WTC11 (cell line): ENCODE results near the gene GDPD3. TPM values are rescaled to one million over a fixed set of nuclear protein-coding genes. Genes with fewer than 3 reads are reported as not detected.

Experiments used
- ATAC-seq: fragments of 200-7000 bp; cut with Tn5 transposase; 2 replicates; pipeline ENCODE4 v1.10.0; 2021; ENCODE audit warnings: mild to moderate bottlenecking, moderate library complexity
- CTCF ChIA-PET: fragments of 300-600 bp; sonication (Branson Sonifier 250); formaldehyde crosslinking; loops from one replicate; lab custom pipeline; 2021; ENCODE audit warnings: antibody characterized with exemption; lab: Charles Lee
- POLR2A ChIA-PET: fragments of 350-600 bp; sonication (Branson Sonifier 250); formaldehyde crosslinking; loops from one replicate; lab custom pipeline; 2021; ENCODE audit warnings: antibody characterized with exemption; lab: Charles Lee
- DNase-seq: peaks from one replicate; pipeline ENCODE4 v3.0.0; 2021; ENCODE audit warnings: low spot score
- H3K27ac Mint-ChIP-seq: 2 replicates; pipeline ENCODE4 v1.8.0; 2021; ENCODE audit warnings: mixed read lengths
- H3K27me3 Mint-ChIP-seq: 2 replicates; pipeline ENCODE4 v1.8.0; 2021; ENCODE audit warnings: low read depth, mild to moderate bottlenecking, moderate library complexity, mixed read lengths
- H3K36me3 Mint-ChIP-seq: 2 replicates; pipeline ENCODE4 v1.8.0; 2021; ENCODE audit warnings: mixed read lengths
- H3K4me1 Mint-ChIP-seq: 2 replicates; pipeline ENCODE4 v1.8.0; 2022; ENCODE audit warnings: mixed read lengths
- H3K4me3 Mint-ChIP-seq: 2 replicates; pipeline ENCODE4 v1.8.0; 2021; ENCODE audit warnings: mild to moderate bottlenecking, moderate library complexity, mixed read lengths
- H3K9me3 Mint-ChIP-seq: 2 replicates; pipeline ENCODE4 v1.8.0; 2021; ENCODE audit warnings: mixed read lengths
- CREM ChIP-seq: sonication (generic); formaldehyde crosslinking; IDR thresholded peaks from 2 replicates; pipeline ENCODE4 v1.8.1; 2022; ENCODE audit warnings: mild to moderate bottlenecking, missing genetic modification reagents, moderate library complexity
- FOXP1 ChIP-seq: sonication (generic); formaldehyde crosslinking; IDR thresholded peaks from 2 replicates; pipeline ENCODE4 v1.8.0; 2022; ENCODE audit warnings: missing genetic modification reagents, mild to moderate bottlenecking, moderate library complexity, borderline replicate concordance
- MXD4 ChIP-seq: fragments of 250-450 bp; sonication (Bioruptor Pico); IDR thresholded peaks from 2 replicates; pipeline ENCODE4 v1.8.0; 2021; ENCODE audit warnings: mild to moderate bottlenecking, moderate library complexity, borderline replicate concordance
- NFATC4 ChIP-seq: fragments of 250-450 bp; sonication (Bioruptor Pico); IDR thresholded peaks from 2 replicates; pipeline ENCODE4 v1.9.0; 2021; ENCODE audit warnings: mild to moderate bottlenecking
- NFE2L1 ChIP-seq: sonication (generic); formaldehyde crosslinking; IDR thresholded peaks from 2 replicates; pipeline ENCODE4 v1.8.1; 2023; ENCODE audit warnings: missing genetic modification reagents
- NFYB ChIP-seq: sonication (generic); formaldehyde crosslinking; conservative IDR thresholded peaks from 2 replicates; pipeline ENCODE4 v1.8.0; 2022; ENCODE audit warnings: low read depth, missing genetic modification reagents
- NR2C2 ChIP-seq: sonication (generic); formaldehyde crosslinking; IDR thresholded peaks from 2 replicates; pipeline ENCODE4 v1.8.0; 2022; ENCODE audit warnings: mild to moderate bottlenecking, missing genetic modification reagents
- OVOL2 ChIP-seq: fragments of 250-450 bp; sonication (Bioruptor Pico); IDR thresholded peaks from 2 replicates; pipeline ENCODE4 v1.9.0; 2021; ENCODE audit warnings: mild to moderate bottlenecking, borderline replicate concordance
- RELA ChIP-seq: sonication (generic); formaldehyde crosslinking; IDR thresholded peaks from 2 replicates; pipeline ENCODE4 v1.8.1; 2022; ENCODE audit warnings: missing genetic modification reagents, mild to moderate bottlenecking, borderline replicate concordance
- RORB ChIP-seq: fragments of 250-450 bp; sonication (Bioruptor Pico); IDR thresholded peaks from 2 replicates; pipeline ENCODE4 v1.9.0; 2021; ENCODE audit warnings: mild to moderate bottlenecking
- SP1 ChIP-seq: sonication (generic); formaldehyde crosslinking; conservative IDR thresholded peaks from 2 replicates; pipeline ENCODE4 v1.8.1; 2022; ENCODE audit warnings: missing genetic modification reagents
- TCF7 ChIP-seq: sonication (generic); formaldehyde crosslinking; IDR thresholded peaks from 2 replicates; pipeline ENCODE4 v1.8.0; 2022; ENCODE audit warnings: mild to moderate bottlenecking, low read depth, missing genetic modification reagents, moderate library complexity
- TEAD1 ChIP-seq: sonication (generic); formaldehyde crosslinking; IDR thresholded peaks from 2 replicates; pipeline ENCODE4 v1.8.0; 2022; ENCODE audit warnings: mild to moderate bottlenecking, missing genetic modification reagents
- ZBTB21 ChIP-seq: sonication (generic); formaldehyde crosslinking; IDR thresholded peaks from 2 replicates; pipeline ENCODE4 v1.8.1; 2023; ENCODE audit warnings: mild to moderate bottlenecking, missing genetic modification reagents, borderline replicate concordance
- ZNF121 ChIP-seq: sonication (generic); formaldehyde crosslinking; IDR thresholded peaks from 2 replicates; pipeline ENCODE4 v1.8.0; 2023; ENCODE audit warnings: missing genetic modification reagents
- ZNF138 ChIP-seq: sonication (generic); formaldehyde crosslinking; conservative IDR thresholded peaks from 2 replicates; pipeline ENCODE4 v1.8.1; 2022; ENCODE audit warnings: mild to moderate bottlenecking, moderate library complexity, missing genetic modification reagents
- ZNF219 ChIP-seq: sonication (generic); formaldehyde crosslinking; IDR thresholded peaks from 2 replicates; pipeline ENCODE4 v1.8.0; 2023; ENCODE audit warnings: missing genetic modification reagents, mild to moderate bottlenecking, borderline replicate concordance
- ZNF232 ChIP-seq: sonication (generic); formaldehyde crosslinking; IDR thresholded peaks from 2 replicates; pipeline ENCODE4 v1.8.0; 2022; ENCODE audit warnings: mild to moderate bottlenecking, missing genetic modification reagents
- ZNF671 ChIP-seq: fragments of 250-450 bp; sonication (Bioruptor Pico); IDR thresholded peaks from 2 replicates; pipeline ENCODE4 v1.8.0; 2021; ENCODE audit warnings: mild to moderate bottlenecking
- total RNA-seq: library from RNA; stranded (reverse); gene quantifications from 3 replicates; pipeline ENCODE4 v1.2.3, GENCODE V29; 2021
- TF ChIP-seq, protein P1 (sequence below): sonication (generic); formaldehyde crosslinking; IDR thresholded peaks from 2 replicates; pipeline ENCODE4 v1.8.1; 2023; ENCODE audit warnings: mild to moderate bottlenecking, missing genetic modification reagents, moderate library complexity
- TF ChIP-seq, protein P2 (sequence below): sonication (generic); formaldehyde crosslinking; conservative IDR thresholded peaks from 2 replicates; pipeline ENCODE4 v1.8.1; 2022; ENCODE audit warnings: mild to moderate bottlenecking, missing genetic modification reagents
- TF ChIP-seq, protein P3 (sequence below): sonication (generic); formaldehyde crosslinking; IDR thresholded peaks from 2 replicates; pipeline ENCODE4 v1.8.1; 2023; ENCODE audit warnings: mild to moderate bottlenecking, missing genetic modification reagents, borderline replicate concordance
- TF ChIP-seq, protein P4 (sequence below): sonication (generic); formaldehyde crosslinking; IDR thresholded peaks from 2 replicates; pipeline ENCODE4 v1.8.0; 2022; ENCODE audit warnings: mild to moderate bottlenecking, missing genetic modification reagents
- TF ChIP-seq, protein P5 (sequence below): sonication (generic); formaldehyde crosslinking; IDR thresholded peaks from 2 replicates; pipeline ENCODE4 v1.8.1; 2023; ENCODE audit warnings: mild to moderate bottlenecking, moderate library complexity, missing genetic modification reagents
- TF ChIP-seq, protein P6 (sequence below): fragments of 250-450 bp; sonication (Bioruptor Pico); IDR thresholded peaks from 2 replicates; pipeline ENCODE4 v2.1.2; 2022; ENCODE audit warnings: mild to moderate bottlenecking, moderate library complexity

Gene GDPD3
- total RNA-seq, 1 experiment from 2014 or later, result 2.5 TPM

DNA sequence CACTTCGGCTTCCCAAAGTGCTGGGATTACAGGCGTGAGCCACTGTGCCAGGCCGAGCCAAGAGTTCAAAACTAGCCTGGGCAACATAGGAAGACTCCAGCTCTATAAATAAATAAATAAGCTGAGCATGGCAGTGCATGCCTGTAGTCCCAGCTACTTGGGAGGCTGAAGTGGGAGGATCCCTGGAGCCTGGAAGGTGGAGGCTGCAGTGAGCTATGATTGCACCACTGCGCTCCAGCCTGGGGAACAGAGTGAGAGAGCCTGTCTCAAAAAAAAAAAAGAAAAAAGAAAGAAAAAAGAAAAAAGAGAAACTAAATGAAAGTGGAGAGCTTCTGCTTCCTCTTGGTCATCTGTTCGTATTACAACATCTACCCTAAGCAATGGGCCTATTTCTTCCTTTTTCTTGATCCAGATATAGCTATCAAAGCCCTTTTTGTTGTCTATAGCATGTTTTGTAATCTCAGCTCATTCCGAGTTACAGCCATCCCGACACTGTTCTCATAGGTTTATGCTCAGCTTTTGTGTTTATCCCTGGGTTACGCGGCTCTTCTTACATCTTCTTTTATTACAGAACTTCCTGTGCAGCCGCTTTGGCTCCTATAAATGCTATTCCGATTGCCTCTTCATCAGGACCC is 23.8 kb upstream of the GDPD3 start (continued):
- TF ChIP-seq, protein P1, sequence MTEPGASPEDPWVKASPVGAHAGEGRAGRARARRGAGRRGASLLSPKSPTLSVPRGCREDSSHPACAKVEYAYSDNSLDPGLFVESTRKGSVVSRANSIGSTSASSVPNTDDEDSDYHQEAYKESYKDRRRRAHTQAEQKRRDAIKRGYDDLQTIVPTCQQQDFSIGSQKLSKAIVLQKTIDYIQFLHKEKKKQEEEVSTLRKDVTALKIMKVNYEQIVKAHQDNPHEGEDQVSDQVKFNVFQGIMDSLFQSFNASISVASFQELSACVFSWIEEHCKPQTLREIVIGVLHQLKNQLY, result no peak
- TF ChIP-seq RELA (CRISPR knock-in tag) (no peak), SP1 (CRISPR knock-in tag) (no peak), NFATC4 (no peak), ZNF232 (no peak), NFYB (no peak), CREM (CRISPR knock-in tag) (no peak), NFE2L1 (no peak)
- TF ChIP-seq, protein P2, sequence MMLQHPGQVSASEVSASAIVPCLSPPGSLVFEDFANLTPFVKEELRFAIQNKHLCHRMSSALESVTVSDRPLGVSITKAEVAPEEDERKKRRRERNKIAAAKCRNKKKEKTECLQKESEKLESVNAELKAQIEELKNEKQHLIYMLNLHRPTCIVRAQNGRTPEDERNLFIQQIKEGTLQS, result no peak
- TF ChIP-seq, protein P3, sequence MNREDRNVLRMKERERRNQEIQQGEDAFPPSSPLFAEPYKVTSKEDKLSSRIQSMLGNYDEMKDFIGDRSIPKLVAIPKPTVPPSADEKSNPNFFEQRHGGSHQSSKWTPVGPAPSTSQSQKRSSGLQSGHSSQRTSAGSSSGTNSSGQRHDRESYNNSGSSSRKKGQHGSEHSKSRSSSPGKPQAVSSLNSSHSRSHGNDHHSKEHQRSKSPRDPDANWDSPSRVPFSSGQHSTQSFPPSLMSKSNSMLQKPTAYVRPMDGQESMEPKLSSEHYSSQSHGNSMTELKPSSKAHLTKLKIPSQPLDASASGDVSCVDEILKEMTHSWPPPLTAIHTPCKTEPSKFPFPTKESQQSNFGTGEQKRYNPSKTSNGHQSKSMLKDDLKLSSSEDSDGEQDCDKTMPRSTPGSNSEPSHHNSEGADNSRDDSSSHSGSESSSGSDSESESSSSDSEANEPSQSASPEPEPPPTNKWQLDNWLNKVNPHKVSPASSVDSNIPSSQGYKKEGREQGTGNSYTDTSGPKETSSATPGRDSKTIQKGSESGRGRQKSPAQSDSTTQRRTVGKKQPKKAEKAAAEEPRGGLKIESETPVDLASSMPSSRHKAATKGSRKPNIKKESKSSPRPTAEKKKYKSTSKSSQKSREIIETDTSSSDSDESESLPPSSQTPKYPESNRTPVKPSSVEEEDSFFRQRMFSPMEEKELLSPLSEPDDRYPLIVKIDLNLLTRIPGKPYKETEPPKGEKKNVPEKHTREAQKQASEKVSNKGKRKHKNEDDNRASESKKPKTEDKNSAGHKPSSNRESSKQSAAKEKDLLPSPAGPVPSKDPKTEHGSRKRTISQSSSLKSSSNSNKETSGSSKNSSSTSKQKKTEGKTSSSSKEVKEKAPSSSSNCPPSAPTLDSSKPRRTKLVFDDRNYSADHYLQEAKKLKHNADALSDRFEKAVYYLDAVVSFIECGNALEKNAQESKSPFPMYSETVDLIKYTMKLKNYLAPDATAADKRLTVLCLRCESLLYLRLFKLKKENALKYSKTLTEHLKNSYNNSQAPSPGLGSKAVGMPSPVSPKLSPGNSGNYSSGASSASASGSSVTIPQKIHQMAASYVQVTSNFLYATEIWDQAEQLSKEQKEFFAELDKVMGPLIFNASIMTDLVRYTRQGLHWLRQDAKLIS, result no peak
- TF ChIP-seq, all 79 proteins: peak for 0

DNA sequence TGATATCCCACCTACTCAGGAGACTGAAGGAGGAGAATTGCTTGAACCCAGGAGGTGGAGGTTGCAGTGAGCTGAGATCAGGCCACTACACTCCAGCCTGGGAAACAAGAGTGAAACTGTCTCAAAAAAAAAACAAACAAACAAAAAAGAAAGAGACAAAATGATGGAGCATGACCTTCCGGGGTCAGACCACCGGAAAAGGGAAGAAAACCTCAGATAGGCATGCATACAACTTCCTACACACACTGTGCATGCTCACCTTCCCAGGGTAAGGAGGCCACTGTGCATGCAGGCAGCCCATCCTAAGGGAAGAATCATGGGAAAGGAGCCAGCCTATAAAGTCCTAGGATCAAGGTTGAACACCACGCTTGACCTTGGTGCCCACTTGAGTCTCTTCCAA is 19.3 kb upstream of the GDPD3 start:
- no peak overlapping the region for H3K27ac Mint-ChIP-seq
- peaks cover 30% of the 10 kb centered on the region for H3K27me3 Mint-ChIP-seq
- ChIA-PET POLR2A (no interaction called here), CTCF (interaction anchor here (1.6 kb wide), 1 partner anchor 40 kb away, joined by 3 read pairs; no protein-coding TSS in a partner anchor)
- no peak for DNase-seq
- no peak for ATAC-seq
- H3K9me3 Mint-ChIP-seq, result no peaks in the 10 kb centered on the region
- H3K4me3 Mint-ChIP-seq, result no peak overlapping the region
- H3K4me1 Mint-ChIP-seq, result no peaks in the 10 kb centered on the region
- H3K36me3 Mint-ChIP-seq, result no peaks in the 10 kb centered on the region
- TF ChIP-seq ZNF671 (CRISPR knock-in tag) (no peak), NFE2L1 (no peak)

DNA sequence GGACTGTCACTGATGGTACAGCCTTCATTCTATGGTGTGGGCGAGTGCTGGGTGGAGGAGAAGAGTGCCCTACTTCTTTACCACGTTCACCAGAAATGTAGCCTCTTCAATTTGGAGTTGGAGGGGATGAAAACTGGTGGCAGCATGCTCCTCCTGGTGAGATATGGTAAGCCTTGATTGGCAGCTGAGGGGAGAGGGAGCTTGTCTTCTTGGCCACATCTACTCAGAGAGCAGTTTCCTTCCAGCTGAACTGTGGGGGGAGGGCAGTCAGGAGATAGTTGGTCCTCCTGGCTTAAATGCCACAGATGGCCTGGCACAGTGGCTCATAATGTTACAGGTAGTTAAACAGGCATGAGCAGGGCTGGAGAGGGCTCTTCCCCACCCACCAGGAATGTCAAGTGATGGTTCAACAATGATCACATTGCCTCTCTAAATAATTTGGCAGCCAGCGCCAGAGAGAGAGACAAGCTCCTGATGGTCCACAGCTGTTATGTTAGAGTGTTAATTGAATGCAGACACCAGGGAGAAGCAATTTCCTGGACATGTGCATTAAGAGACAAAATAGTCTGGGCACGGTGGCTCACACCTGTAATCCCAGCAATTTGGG is 18.6 kb upstream of the GDPD3 start:
- Mint-ChIP-seq H3K36me3 (no peaks in the 10 kb centered on the region), H3K4me3 (no peak overlapping the region), H3K9me3 (no peaks in the 10 kb centered on the region), H3K4me1 (no peaks in the 10 kb centered on the region), H3K27me3 (peaks cover 31% of the 10 kb centered on the region), H3K27ac (no peak overlapping the region)
- no peak for DNase-seq
- no peak for ATAC-seq
- ChIA-PET POLR2A (no interaction called here), CTCF (interaction anchor here (0.5 to 1.6 kb wide), 3 partner anchors 20 to 48 kb away, joined by 3 to 4 read pairs (median 4); no protein-coding TSS in a partner anchor)
- no peak for TF ChIP-seq FOXP1 (CRISPR knock-in tag)
- TF ChIP-seq CREM (CRISPR knock-in tag), result no peak
- TF ChIP-seq, protein P4, sequence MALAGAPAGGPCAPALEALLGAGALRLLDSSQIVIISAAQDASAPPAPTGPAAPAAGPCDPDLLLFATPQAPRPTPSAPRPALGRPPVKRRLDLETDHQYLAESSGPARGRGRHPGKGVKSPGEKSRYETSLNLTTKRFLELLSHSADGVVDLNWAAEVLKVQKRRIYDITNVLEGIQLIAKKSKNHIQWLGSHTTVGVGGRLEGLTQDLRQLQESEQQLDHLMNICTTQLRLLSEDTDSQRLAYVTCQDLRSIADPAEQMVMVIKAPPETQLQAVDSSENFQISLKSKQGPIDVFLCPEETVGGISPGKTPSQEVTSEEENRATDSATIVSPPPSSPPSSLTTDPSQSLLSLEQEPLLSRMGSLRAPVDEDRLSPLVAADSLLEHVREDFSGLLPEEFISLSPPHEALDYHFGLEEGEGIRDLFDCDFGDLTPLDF (CRISPR knock-in tag), result no peak
- TF ChIP-seq RORB (CRISPR knock-in tag), result no peak
- TF ChIP-seq NR2C2 (CRISPR knock-in tag), result no peak
- no peak for TF ChIP-seq TCF7 (CRISPR knock-in tag)
- TF ChIP-seq, protein P5, sequence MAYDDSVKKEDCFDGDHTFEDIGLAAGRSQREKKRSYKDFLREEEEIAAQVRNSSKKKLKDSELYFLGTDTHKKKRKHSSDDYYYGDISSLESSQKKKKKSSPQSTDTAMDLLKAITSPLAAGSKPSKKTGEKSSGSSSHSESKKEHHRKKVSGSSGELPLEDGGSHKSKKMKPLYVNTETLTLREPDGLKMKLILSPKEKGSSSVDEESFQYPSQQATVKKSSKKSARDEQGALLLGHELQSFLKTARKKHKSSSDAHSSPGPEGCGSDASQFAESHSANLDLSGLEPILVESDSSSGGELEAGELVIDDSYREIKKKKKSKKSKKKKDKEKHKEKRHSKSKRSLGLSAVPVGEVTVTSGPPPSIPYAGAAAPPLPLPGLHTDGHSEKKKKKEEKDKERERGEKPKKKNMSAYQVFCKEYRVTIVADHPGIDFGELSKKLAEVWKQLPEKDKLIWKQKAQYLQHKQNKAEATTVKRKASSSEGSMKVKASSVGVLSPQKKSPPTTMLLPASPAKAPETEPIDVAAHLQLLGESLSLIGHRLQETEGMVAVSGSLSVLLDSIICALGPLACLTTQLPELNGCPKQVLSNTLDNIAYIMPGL (CRISPR knock-in tag), result no peak
- no peak for TF ChIP-seq ZNF219 (CRISPR knock-in tag)
- TF ChIP-seq, protein P6, sequence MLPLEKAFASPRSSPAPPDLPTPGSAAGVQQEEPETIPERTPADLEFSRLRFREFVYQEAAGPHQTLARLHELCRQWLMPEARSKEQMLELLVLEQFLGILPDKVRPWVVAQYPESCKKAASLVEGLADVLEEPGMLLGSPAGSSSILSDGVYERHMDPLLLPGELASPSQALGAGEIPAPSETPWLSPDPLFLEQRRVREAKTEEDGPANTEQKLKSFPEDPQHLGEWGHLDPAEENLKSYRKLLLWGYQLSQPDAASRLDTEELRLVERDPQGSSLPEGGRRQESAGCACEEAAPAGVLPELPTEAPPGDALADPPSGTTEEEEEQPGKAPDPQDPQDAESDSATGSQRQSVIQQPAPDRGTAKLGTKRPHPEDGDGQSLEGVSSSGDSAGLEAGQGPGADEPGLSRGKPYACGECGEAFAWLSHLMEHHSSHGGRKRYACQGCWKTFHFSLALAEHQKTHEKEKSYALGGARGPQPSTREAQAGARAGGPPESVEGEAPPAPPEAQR (CRISPR knock-in tag), result no peak
- no peak for TF ChIP-seq ZBTB21
- no peak for TF ChIP-seq OVOL2 (CRISPR knock-in tag)
- no peak for TF ChIP-seq MXD4 (CRISPR knock-in tag)
- no peak for TF ChIP-seq ZNF121
- no peak for TF ChIP-seq ZNF138 (CRISPR knock-in tag)
- no peak for TF ChIP-seq TEAD1 (CRISPR knock-in tag)
